T-helper 22 cell (primary cell): ENCODE measurements around the gene COL13A1.

Experiments
- DNase-seq: peaks from one replicate; pipeline ENCODE4 v3.0.0-alpha.2; 2020; ENCODE audit warnings: low read depth

The COL13A1 gene

DNA sequence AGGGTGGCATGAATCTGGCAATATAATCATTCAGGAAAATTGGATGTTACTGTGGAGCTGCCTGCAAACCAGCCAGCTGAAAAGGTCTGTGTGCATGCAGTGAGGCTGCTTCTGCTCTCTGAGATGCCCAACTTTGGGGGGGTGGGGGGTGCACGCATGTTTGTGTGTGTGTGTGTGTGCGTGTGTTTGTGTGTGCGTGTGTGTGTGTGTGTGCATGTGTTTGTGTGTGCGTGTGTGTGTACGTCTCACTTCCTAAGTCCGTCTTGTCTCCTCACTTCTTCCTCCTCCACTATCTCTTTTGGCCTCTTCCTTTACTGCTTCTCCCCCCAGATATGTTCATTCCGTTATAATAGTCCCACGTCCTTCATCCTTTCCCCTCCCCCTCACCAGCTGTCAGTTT is 148.1 kb downstream of the COL13A1 start:
- DNase-seq = no peak

DNA sequence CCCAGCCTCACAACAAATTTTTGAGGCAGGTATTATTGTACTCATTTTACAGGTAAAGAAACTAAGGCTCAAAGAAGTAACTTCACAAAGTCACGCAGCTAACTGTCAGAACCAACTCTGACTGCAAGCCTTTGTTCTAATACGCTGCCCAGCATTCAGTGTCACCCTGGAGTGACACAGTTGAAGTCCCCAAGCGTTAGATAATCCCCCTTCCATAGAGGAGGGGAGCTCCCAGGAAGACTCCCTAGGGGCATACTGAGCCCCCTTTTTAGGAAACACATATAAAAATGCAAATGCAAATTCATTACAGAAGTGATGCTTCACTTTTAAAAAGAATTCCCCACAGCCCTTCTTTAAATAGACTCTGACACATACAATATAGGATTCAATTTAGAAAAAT is 150.0 kb downstream of the COL13A1 start:
- DNase-seq = no peak

DNA sequence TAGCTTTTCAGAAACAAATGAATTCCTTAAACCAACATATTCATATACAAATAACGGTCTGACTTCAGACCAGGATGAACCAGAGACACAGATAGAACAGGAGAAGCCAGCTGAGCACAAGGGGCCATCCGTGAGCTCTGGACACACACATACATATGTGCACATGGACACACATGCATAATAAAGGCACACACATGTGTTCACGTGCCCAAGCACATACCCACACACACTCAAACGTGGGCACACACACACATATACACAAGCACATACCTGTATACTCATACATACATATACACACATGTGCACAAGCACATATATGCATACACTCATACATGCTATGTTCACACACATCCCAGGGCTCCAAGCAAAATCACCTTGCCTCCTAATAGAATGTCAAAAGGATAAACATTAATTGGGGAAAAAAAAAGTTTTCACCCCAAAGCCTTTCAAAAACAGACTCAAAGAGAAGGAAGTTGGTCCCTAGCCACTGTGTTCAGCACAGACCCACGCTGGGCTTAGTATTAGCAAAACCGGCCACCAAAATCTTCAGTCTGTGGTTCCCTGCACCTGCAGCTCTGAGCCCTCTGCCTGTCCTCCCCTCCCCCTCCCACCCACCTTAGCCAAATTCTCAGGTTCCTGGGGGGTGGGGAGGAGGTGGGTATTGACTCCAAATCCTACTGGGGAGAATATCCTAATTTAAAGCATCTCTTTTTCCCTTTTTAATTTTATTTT is 150.5 kb downstream of the COL13A1 start:
- no peak for DNase-seq

DNA sequence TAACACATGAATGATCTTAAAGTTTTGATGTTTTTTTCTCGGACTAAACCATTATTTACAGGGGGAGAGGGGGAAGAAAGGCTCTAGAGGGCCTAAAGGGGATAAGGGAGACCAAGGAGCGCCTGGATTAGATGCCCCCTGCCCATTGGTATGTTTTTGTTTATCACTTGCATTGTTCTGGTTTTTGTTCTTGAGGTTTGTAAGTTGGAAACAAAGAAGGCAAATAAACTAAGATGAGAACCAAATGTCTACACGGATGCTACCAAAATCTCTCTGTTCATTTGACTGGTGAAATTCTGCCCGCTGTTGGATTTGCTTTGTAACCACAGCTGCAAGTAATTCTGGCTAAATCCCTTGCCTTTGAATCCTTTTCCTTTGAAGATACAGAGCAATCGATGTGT is 151.1 kb downstream of the COL13A1 start:
- DNase-seq = no peak

DNA sequence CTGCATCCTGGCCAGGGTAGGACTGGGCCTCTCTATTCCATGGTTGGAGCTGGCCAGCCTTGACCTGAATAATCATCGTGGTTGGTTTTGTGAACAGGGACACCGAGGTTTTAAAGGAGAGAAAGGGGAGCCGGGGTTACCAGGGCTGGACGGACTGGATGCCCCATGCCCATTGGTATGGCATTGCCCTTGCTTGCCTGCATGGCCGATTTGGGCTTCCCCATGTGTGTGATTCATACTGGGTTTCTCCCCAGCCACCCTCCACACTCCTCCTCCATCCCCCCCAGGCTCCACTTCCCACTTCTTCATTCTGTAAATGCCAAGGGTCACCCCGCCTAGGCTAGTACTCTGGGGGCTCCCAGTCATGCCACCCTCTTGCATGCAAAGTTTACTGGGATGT is 152.1 kb downstream of the COL13A1 start:
- no peak for DNase-seq

DNA sequence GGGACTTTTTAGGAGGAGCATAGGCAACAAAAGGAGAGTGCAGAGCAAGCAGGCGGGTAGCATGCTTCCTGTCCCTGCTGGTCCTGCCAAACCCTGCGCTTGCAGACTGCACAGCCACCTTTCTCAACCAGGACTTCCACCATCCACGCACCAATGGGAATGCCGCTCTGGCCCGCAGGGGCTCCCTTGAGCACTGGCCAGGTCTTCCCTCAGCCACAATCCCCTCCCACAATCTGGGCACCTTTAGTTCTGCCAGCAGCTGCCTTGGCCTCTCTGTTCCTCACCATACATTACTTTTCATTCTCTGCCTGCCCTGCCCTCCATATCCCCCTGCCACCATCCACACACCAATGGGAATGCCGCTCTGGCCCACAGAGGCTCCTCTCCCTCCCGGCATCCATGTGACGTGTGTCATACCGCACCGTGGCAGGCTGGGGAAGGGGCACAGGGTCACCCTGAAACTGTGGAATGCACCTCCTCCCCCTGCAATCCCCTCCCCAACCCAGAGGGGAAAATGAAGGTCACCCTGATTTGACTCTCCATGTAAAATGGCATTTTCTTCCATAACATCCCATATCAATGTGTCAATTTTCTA is 153.6 kb downstream of the COL13A1 start:
- no peak for DNase-seq

DNA sequence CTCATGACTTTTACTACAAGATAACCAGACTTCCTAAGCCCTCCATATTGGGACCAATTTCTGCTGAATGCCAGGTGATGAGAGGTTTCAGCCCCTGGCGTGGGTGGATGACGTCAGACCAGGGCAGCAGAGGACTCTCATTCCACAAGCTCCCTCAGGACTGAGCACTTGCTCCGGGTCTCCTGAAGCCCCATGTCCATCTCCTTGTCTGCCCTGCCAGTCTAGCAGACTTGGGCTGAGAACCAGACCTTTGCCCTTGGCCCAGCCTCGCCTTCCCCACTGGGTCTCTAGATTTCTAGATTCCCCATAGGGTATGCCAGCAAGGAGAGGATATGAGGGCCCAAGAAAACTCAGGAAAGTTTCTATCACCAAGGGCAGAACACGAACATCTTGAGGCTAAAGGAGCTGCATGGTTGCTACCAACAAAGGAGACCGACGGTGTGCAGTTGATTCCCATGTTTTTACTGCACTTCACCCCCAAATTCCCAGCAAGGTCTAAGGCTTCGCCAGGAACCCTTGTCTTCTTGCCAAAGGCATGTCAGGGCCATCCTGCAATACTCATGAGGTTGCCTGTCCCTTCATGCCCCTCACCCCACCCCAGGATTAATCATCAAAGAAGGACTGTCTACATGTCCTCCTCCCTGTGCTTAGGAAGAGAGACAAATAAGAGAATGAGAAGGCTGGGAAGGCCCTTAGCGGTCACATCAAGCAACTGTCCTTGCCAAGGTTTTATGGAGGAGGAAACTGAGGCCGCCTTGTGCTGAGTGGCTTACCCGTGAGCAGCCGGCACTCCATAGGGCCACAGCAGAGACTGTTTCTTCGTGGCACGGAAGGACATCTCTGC is 154.4 kb downstream of the COL13A1 start:
- no peak for DNase-seq

DNA sequence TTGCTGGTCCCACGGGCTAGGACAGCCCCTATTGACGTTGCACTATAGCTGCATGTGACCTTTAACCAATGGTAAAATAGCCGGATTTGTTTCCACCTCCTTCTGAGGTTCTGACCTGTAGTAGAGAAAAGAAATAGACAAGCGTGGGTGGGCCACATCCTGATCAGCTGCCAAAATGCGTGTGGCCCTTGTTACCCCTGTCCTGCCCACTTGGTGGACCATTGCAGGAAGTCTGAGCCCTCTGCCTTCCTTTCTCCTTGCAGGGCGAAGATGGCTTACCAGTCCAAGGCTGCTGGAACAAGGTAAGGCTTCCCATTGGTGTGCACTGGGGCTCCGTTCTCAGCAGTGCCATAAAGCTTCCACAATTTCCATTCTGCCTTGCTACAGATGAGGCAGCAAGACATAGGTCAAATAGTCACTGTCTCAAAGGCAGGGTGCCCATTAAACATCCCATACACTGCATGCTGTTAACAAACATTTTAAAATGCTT is 155.1 kb downstream of the COL13A1 start:
- no peak for DNase-seq

DNA sequence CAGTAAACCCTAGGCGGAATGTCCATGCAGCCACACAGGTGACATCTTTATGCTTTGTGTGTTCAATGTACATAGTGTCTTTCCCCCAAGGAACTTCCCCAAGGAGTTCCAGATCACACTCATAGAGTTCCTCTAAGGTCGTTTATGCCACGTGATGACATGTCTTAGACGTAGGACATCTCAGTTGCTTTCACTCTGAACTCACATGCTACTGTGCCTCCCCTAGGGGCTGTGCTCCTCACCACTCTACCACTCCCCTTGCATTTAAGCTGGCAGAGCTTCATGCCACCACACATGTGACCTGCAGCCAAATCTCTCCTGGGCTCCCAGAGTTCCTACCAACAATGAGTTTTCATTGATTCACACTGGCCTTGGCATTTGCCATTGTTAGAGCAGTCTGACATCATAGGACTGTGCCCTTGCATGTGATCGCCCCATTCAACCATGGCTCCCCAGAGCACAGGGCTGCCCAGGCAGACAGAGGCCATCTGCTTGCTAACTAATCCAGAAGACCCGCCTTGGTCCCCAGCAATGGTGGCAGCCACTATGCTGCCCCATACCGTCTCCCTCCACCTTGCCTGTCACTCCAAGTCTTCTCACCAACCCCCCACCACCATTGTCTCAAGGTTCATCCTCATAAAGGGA is 155.7 kb downstream of the COL13A1 start:
- no peak for DNase-seq

DNA sequence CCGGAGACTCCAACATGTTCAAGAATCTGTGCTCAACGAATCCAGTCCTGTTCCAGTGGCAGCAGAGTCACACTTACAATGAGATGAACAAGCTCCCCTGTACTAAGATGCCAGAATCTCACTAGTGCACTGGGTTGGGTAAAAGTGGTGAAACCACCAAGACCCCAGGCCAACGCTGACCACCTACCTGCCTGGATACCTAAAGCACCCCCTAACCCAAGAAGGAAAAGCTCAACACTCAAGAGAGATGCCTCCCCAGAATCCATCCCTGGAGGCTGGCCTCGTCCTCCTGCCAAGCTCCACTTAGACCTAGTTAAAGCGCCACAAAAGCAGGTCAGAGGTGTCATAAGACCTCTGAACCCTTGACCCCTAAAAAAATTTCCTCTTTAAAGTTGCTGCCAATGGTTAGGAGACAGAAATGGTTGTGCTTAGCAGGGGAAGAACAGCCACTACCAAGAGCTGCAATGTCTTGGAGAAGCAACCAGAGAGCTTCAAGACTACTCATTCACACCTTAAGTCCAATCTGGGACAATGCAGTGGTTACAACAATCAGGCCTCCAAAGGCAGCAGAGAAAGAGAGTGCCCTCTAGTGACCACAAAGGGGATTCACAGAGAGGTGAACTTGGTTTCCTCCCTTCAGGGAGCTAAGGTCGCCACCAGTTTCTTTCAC is 156.3 kb downstream of the COL13A1 start:
- DNase-seq = no peak

DNA sequence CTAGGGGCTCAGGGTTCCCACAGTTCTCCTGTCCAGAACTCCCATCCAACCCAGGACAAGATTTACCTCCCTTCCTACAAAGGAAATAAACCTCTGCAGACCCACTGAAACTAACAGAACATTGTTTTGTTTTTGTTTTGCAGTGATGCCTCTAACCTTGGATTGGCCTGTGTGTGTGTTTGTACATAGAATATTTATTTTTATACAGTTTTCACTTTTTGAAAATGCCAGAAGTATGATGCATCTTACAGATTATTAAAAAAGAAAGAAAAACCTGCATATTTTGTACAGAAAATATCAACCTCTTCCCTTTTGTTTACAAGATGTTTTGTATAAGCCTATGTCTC is 156.8 kb downstream of the COL13A1 start:
- no peak for DNase-seq

DNA sequence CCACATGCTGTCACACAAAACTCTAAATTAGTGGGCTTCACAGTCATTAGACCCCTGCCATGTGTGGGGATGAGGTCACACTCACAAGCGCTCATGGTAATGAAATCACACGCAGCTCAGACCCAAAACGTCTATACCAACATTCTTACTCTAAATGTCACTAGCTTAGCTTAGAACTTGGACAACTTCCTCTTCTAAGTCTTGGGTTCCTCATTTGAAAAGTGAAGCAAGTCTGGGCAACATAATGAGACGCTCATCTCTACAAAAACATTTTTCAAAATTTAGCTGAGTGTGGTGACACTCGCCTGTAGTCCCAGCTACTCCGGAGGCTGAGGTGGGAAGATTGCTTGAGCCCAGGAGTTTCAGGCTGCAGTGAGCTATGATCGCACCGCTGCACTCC is 158.2 kb downstream of the COL13A1 start:
- DNase-seq = no peak

DNA sequence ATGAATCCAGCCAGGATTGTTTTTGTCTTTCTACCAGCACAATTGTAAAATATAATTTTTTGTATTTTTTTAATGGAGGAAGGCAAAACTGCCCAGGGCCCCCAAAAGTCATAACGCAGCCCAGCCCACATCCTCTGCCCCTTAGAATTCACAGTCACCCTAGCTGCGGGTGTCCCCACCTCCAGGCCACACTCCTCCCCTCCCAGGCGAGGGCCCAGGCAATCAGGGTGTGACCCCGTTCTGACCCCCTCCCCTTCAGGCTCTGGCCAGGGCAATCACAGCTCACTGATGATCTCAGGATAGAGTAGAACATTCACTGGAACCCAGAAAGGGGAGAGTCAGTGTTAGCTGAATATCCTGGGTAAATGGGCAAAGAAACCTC is 158.9 kb downstream of the COL13A1 start:
- no peak for DNase-seq

DNA sequence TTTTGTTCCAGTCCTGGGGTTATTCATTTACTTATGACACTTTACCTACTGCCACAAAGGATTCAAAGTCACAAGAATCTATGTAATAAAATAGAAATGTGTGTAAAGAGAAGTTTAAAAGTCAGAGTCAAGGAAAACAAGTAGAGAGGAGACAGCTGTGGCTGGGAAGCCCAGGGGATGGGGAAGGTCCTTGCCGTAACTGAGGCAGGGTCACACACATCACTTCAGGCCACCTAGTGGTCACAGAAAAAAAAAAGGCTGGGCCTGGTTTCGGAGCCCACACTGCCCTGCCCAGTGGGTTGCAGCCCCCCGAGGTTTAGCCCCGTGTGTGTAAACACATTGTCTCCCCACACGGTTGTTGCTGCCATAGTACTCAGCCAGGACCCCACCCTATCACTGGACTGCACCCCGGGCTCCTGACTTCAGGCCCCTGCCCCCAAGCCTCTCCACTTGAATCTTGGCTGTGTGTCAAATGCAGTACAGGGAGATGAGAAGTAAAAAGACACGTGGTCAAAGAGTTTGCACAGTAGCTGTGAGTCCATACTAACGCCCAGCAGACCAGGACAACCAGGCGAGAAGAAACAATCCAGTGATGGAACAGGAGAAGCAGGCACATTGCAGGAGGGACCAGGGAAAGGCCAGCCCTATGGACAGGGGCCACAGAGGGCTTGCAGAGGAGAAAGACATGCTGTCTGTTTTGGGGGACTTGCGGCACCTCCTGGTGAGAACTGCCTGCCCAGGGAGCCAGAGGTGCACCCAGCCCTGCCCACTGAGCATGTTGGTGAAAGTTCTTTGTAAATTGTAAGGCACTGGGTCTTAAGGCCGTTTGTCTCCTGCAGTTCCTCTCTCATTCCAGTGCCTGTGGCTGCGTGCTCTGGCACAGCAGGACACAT is 159.5 kb downstream of the COL13A1 start:
- no peak for DNase-seq

DNA sequence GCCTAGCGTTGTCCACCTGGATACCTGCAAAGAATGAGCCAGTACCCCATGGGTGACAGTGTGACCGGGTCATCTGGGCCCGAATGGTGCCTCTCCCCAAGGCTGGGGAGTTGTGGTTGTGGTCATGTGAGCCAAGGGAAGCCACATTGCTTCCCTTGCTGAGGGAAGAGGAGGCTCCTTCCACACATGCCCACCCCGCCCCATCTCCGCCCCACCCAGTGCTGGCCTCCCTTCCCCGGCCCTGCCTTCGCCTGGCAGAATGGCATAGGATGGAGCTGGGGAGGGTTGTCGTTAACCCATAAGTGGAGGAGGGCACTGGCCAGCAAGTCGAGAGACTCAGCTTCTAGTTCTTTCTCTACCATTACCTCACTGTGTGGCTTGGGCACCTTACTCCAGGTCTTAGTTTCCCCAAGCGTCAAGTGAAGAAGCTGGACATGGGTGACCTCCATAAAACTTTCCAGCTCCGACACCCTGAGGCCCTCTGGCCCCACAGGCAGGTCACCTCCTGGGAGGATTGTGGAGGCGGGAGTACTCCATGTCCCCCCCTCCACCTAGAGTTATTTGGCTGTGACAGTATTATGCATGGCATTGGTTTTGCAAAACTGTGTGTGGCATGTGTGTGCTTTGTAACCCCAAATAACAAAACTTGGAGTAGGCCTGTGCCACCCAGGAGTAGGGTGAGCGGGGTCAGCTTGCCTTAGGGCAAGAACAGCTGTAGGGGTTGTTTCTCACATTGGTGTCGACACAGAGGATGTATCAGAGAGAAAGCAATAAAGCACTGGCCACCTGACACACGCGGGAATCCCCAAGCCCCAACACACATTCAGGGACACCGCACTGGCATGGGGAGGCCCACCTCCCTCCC is 160.4 kb downstream of the COL13A1 start:
- DNase-seq = no peak

DNA sequence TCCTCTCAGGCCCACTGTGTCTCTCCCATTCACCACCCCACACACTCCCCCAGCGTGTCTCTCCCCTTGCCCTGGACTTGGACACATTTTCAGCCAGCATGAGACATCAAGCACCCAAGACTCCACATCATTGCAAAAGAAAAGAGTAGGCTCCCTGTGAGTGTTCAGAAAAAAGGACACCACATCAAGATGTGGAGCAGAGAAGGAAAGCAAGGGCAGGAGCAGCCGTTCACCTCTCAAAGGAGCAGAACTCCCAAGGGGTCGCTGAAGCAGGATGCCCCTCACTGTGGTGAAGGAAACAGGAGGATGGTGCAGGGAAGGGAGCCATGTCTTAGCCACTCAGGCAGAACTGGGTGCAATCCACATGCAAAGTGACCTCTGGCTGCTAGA is 161.0 kb downstream of the COL13A1 start:
- no peak for DNase-seq

DNA sequence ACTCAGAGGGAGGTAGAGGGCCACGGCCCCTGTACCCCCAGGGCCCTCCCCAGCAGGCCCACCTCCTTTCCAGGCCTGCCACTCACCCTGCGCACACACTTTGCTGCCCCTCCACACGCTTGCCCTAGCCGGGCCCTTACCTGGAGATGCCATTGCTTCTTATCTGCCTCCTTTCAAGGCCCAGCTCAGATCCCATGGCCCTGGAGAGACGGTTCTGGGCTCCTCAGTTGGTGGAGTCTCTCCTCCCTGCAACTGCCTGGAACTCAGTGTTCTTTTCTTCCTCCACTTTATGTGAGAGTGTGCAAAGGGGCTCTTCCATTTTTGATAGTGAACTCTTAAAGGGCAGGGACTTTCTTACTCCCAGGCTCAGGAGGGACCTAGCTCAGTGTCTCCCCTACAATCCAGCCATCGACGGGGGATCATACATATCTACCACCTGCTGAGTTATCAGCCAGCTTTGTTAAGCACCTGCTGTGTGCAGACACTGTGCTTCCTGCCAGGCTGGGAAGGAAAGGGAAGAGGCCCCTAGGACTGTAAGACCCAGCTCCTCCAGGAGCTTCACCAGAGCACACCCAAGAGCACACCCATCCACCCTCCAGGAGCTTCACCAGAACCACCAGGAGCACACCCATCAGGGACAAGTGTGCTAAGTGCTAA is 161.6 kb downstream of the COL13A1 start:
- DNase-seq = no peak

DNA sequence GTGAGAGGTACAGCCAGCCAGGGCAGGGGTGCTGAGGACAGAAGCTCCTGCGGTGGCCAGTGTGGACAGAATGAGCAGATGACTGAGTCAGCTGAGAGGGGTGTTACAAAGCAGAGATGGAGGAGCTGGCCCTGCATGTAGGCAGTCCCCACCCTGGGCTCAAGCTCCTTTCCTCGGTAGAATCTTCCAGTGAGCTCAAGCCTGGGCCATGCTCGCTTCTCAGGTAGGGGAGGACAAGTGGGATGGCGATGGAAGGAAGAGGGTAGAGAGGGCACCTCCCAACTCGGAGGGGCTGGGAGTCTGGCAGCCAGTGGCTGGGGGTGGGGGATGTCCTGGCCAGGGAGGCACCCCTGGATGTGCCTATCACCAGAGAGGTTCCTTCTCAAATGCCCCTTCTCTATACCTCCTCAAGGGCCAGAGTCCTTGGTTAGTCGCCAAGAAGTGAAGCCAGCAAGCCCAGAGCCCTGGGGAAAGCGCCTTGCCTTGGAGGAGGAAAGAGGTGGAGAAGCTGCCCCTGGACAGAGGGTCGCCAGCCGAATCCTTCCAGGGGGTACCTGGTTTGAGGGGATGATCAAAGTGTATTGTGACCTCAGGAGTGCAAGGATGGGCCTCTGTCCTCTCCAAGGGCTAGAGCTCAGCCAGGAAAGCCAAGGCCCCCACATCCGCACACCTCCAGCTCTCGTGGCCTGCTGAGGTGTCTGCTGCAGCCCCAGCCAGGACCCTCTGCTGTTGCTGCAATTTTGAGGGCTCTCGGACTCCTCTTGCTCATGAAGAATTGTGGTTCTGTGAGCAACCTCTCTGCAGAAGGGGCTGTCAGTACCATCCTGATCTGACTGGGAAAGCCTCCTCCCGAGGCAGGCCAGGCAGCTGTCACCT is 162.4 kb downstream of the COL13A1 start:
- no peak for DNase-seq

DNA sequence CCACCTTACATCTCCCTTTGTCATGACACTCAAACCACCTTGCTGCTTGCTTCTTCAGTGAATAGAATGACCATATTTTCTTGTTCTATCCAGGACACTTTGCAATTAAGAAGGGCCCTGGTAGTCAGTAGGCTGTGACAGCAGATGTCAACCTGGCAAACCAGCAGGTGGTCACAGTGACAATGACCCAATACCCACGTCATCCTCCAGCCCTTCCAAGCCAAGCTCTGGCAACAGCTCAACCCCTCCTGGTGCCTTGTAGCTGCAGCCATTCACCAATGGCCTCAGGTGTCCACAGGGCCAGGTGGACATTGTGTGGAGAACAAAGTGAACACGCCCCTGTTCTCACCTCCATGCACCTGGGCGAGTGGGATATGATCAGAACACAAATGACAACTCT is 163.4 kb downstream of the COL13A1 start:
- DNase-seq = no peak
